K562 (cell line): ENCODE results near the gene NUP214.

ENCODE experiments used
- TRIM24 ChIP-seq, 2 experiments: fragments of 450-650 bp; IDR thresholded peaks; 2 replicates each; pipeline ENCODE4 v1.6.1; 2016
- ZFX ChIP-seq: sonication (generic); formaldehyde crosslinking; IDR thresholded peaks from 2 replicates; pipeline ENCODE4 v1.8.0; 2022; ENCODE audit warnings: mild to moderate bottlenecking, missing genetic modification reagents, moderate library complexity
- ZNF124 ChIP-seq: sonication (generic); formaldehyde crosslinking; IDR thresholded peaks from 2 replicates; pipeline ENCODE4 v1.8.1; 2022; ENCODE audit warnings: missing genetic modification reagents
- ZNF707 ChIP-seq: fragments of 250-450 bp; sonication (Bioruptor Pico); conservative IDR thresholded peaks from 2 replicates; pipeline ENCODE4 v1.8.0; 2022; ENCODE audit warnings: inconsistent platforms, mild to moderate bottlenecking, moderate library complexity
- TF ChIP-seq, protein P1 (sequence below), 2 experiments: fragments of 450-650 bp in 1 of 2; sonication (generic) in 1 of 2; formaldehyde crosslinking in 1 of 2; IDR thresholded peaks in 1 of 2; conservative IDR thresholded peaks in 1 of 2; 2 replicates each; pipeline versions ENCODE4 v1.6.1 to v1.8.1; 2016 to 2023; ENCODE audit warnings: mild to moderate bottlenecking in 2 of 2, moderate library complexity in 2 of 2, inconsistent platforms in 1 of 2, missing genetic modification reagents in 1 of 2
- TF ChIP-seq, protein P2 (sequence below), 3 experiments: IDR thresholded peaks in 2 of 3; conservative IDR thresholded peaks in 1 of 3; 2 replicates each; pipeline ENCODE4 v1.5.1; 2011 to 2012; ENCODE audit warnings: low read length in 3 of 3, mild to moderate bottlenecking in 3 of 3, control low read depth in 2 of 3, improper control_type of control experiment in 1 of 3, inconsistent platforms in 1 of 3, low read depth in 1 of 3, mixed read lengths in 1 of 3, moderate library complexity in 1 of 3; ENCODE audit not compliant: insufficient read depth in 2 of 3

DNA sequence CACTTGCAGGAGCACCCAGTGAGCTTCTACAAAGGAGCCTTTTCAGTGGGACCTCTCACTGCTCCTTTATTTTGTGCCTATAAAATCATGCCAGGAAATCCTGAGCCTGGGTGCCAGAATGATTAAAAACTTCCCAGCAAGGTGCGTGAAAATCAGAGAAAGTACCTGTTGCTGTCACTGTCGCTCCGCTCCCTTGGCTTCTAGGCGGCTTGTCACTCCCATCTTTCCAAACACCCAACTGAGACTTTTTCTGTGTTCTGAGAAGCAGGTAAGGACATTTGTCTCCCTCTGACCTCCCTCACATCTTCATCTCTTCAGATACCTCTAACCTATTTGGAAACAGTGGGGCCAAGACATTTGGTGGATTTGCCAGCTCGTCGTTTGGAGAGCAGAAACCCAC is 97.1 kb downstream of the NUP214 start:
- TF ChIP-seq, protein P1, sequence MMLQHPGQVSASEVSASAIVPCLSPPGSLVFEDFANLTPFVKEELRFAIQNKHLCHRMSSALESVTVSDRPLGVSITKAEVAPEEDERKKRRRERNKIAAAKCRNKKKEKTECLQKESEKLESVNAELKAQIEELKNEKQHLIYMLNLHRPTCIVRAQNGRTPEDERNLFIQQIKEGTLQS (IDR thresholded peaks at IDR 0.05) = no peak
- TF ChIP-seq, protein P1 (CRISPR knock-in tag; conservative IDR thresholded peaks at IDR 0.05) = no peak
- TF ChIP-seq ZNF707 (CRISPR knock-in tag) = no peak
- TF ChIP-seq ZFX (CRISPR knock-in tag) = no peak
- TF ChIP-seq, protein P2, sequence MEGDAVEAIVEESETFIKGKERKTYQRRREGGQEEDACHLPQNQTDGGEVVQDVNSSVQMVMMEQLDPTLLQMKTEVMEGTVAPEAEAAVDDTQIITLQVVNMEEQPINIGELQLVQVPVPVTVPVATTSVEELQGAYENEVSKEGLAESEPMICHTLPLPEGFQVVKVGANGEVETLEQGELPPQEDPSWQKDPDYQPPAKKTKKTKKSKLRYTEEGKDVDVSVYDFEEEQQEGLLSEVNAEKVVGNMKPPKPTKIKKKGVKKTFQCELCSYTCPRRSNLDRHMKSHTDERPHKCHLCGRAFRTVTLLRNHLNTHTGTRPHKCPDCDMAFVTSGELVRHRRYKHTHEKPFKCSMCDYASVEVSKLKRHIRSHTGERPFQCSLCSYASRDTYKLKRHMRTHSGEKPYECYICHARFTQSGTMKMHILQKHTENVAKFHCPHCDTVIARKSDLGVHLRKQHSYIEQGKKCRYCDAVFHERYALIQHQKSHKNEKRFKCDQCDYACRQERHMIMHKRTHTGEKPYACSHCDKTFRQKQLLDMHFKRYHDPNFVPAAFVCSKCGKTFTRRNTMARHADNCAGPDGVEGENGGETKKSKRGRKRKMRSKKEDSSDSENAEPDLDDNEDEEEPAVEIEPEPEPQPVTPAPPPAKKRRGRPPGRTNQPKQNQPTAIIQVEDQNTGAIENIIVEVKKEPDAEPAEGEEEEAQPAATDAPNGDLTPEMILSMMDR (IDR thresholded peaks at IDR 0.05 in 2 of 3, conservative IDR thresholded peaks at IDR 0.05 in 1 of 3; ENCODE audit: insufficient read depth in 2 of 3, low read depth in 1 of 3, low read length in 3 of 3) = no peak
- TF ChIP-seq TRIM24 (IDR thresholded peaks at IDR 0.05) = no peak
- TF ChIP-seq ZNF124 (CRISPR knock-in tag) = no peak
